Fibroblast of lung (primary cell): ENCODE data around the gene TMEM121. TPM values are rescaled to one million over a fixed set of nuclear protein-coding genes. Genes with fewer than 3 reads are reported as not detected.

ENCODE experiments used
- DNase-seq, 2 donors: peaks; one replicate each; pipeline versions ENCODE4 v3.0.0 to v3.0.0-alpha.2; 2010; ENCODE audit warnings: low read depth in 2 of 2
- H2AFZ ChIP-seq: 2 replicates; pipeline ENCODE4 v1.5.1; 2012; ENCODE audit warnings: low read length, control low read depth, inconsistent platforms
- H3K27ac ChIP-seq: 2 replicates; pipeline ENCODE4 v1.5.1; 2011; ENCODE audit warnings: low read length, control low read depth; ENCODE audit not compliant: insufficient read depth
- H3K27me3 ChIP-seq: 2 replicates; pipeline ENCODE4 v1.5.1; 2011; ENCODE audit warnings: mild to moderate bottlenecking, low read length; ENCODE audit not compliant: control insufficient read depth, insufficient read depth
- H3K36me3 ChIP-seq: 2 replicates; pipeline ENCODE4 v1.5.1; 2011; ENCODE audit warnings: low read length; ENCODE audit not compliant: control insufficient read depth, insufficient read depth
- H3K4me1 ChIP-seq: 2 replicates; pipeline ENCODE4 v1.5.1; 2011; ENCODE audit warnings: low read length; ENCODE audit not compliant: control insufficient read depth, insufficient read depth; ENCODE audit errors: extremely low read depth
- H3K4me2 ChIP-seq: 2 replicates; pipeline ENCODE4 v1.5.1; 2011; ENCODE audit warnings: low read length, control low read depth; ENCODE audit not compliant: insufficient read depth; ENCODE audit errors: extremely low read depth
- H3K4me3 ChIP-seq, 4 experiments: fragments of 200-600 bp in 1 of 4; sonication (generic) in 1 of 4; replicated peaks in 1 of 4; 2 replicates each; pipeline ENCODE4 v1.5.1; 2011 to 2016; ENCODE audit warnings: low read length in 4 of 4, low read depth in 3 of 4, mild to moderate bottlenecking in 3 of 4, control low read depth in 2 of 4, inconsistent platforms in 1 of 4, mixed read lengths in 1 of 4; ENCODE audit not compliant: insufficient read depth in 1 of 4; ENCODE audit errors: control extremely low read depth in 1 of 4
- H3K79me2 ChIP-seq: 2 replicates; pipeline ENCODE4 v1.5.1; 2012; ENCODE audit warnings: mild to moderate bottlenecking, low read length, inconsistent platforms; ENCODE audit not compliant: control insufficient read depth, insufficient read depth
- H3K9ac ChIP-seq: 2 replicates; pipeline ENCODE4 v1.5.1; 2011; ENCODE audit warnings: mild to moderate bottlenecking, low read length, control low read depth; ENCODE audit not compliant: insufficient read depth
- H3K9me3 ChIP-seq: 2 replicates; pipeline ENCODE4 v1.5.1; 2012; ENCODE audit warnings: low read depth, low read length; ENCODE audit not compliant: control insufficient read depth, insufficient read depth
- H4K20me1 ChIP-seq: 2 replicates; pipeline ENCODE4 v1.5.1; 2011; ENCODE audit warnings: low read length; ENCODE audit not compliant: control insufficient read depth, insufficient read depth; ENCODE audit errors: extremely low read depth
- CTCF ChIP-seq, 2 donors: IDR thresholded peaks in 1 of 2; conservative IDR thresholded peaks in 1 of 2; 1 replicate in 1 of 2; 2 replicates in 1 of 2; pipeline ENCODE4 v1.5.1; 2011 to 2012; ENCODE audit warnings: low read length in 2 of 2, control low read depth in 1 of 2, inconsistent platforms in 1 of 2, low read depth in 1 of 2, mild to moderate bottlenecking in 1 of 2
- EZH2 ChIP-seq: IDR thresholded peaks from 2 replicates; pipeline ENCODE4 v1.5.1; 2012; ENCODE audit warnings: low read length, control low read depth, mild to moderate bottlenecking; ENCODE audit errors: missing control alignments
- polyA plus RNA-seq, 2 donors: library from polyadenylated mRNA; depleted of rRNA in 1 of 2; stranded (reverse) in 1 of 2; unstranded in 1 of 2; fragments of >200 nt; gene quantifications; 2 replicates each; pipeline ENCODE4 v1.2.1, GENCODE V29; 2011 to 2012; ENCODE audit warnings: missing spikeins in 1 of 2
- total RNA-seq: library from RNA; depleted of rRNA; stranded (reverse); fragments of >200 nt; gene quantifications from 2 replicates; pipeline ENCODE4 v1.2.1, GENCODE V29; 2014

Gene TMEM121
- total and polyA plus RNA-seq, 2 donors (not counting 1 experiment from before 2014, with no cell fraction given): 0.30 to 5.1 TPM

GRCh38 chr14:105488781-105489541 lies 37.4 kb upstream of the TMEM121 start:
- Histone ChIP-seq H3K9me3 (no peaks in the 10 kb centered on the region), H3K27ac (no peak overlapping the region), H3K4me1 (peaks cover 4% of the 10 kb centered on the region), H4K20me1 (no peaks in the 10 kb centered on the region), H3K79me2 (peaks cover 3% of the 10 kb centered on the region), H3K4me3 (peak overlapping the region in 1 of 4 experiments; percentile 70), H3K27me3 (peaks cover 19% of the 10 kb centered on the region), H3K4me2 (no peak overlapping the region), H2AFZ (no peak overlapping the region), H3K9ac (no peak overlapping the region), H3K36me3 (no peaks in the 10 kb centered on the region)
- TF ChIP-seq EZH2 (no peak), CTCF (conservative IDR thresholded peaks at IDR 0.05 in 1 of 2, IDR thresholded peaks at IDR 0.05 in 1 of 2; ENCODE audit: low read depth in 1 of 2, low read length in 2 of 2) (no peak)
- no peak for DNase-seq

GRCh38 chr14:105489542-105490266 lies 36.7 kb upstream of the TMEM121 start:
- Histone ChIP-seq H3K4me1 (peaks cover 4% of the 10 kb centered on the region), H3K79me2 (peaks cover 3% of the 10 kb centered on the region), H3K9ac (peak overlapping the region; percentile 88), H3K27ac (peak overlapping the region; percentile 90), H3K4me2 (peak overlapping the region; percentile 92), H3K4me3 (peak overlapping the region; percentile 39 to 70 (median 64)), H3K9me3 (no peaks in the 10 kb centered on the region), H2AFZ (peak overlapping the region; percentile 65), H3K36me3 (no peaks in the 10 kb centered on the region), H4K20me1 (no peaks in the 10 kb centered on the region), H3K27me3 (peaks cover 19% of the 10 kb centered on the region)
- DNase-seq: peak; percentile 77 to 79
- TF ChIP-seq EZH2 (no peak), CTCF (conservative IDR thresholded peaks at IDR 0.05 in 1 of 2, IDR thresholded peaks at IDR 0.05 in 1 of 2; ENCODE audit: low read depth in 1 of 2, low read length in 2 of 2) (peak; percentile 56 to 69)

- Histone ChIP-seq H3K4me3 (peak overlapping the region; percentile 39 to 70 (median 64)), H4K20me1 (no peaks in the 10 kb centered on the region), H2AFZ (peak overlapping the region; percentile 23), H3K27me3 (peaks cover 19% of the 10 kb centered on the region), H3K36me3 (no peaks in the 10 kb centered on the region), H3K79me2 (peaks cover 3% of the 10 kb centered on the region), H3K4me1 (peaks cover 4% of the 10 kb centered on the region), H3K27ac (peak overlapping the region; percentile 90), H3K4me2 (peak overlapping the region; percentile 92), H3K9me3 (no peaks in the 10 kb centered on the region), H3K9ac (peak overlapping the region; percentile 88)
- DNase-seq: no peak
- no peak for TF ChIP-seq EZH2
- TF ChIP-seq CTCF (conservative IDR thresholded peaks at IDR 0.05 in 1 of 2, IDR thresholded peaks at IDR 0.05 in 1 of 2; ENCODE audit: low read depth in 1 of 2, low read length in 2 of 2): no peak
These were observed 36.2 kb upstream of the TMEM121 start for GRCh38 chr14:105490267-105490571.
